GM21528 (cell line): ENCODE measurements around the gene FLOT1.
"Not testable (repeated sequence)": the region's sequence is repeated elsewhere in the genome, so short reads cannot be mapped to it uniquely, and the experiment has no call there.

ENCODE experiments used
- ATAC-seq: cut with Tn5 transposase; IDR thresholded peaks from one replicate; pipeline ENCODE4 v1.9.1; 2021; ENCODE audit warnings: mild to moderate bottlenecking, moderate library complexity; ENCODE audit not compliant: unreplicated experiment, low FRiP score

The FLOT1 gene

GRCh38 chr6:30767944-30768301, 25.4 kb upstream of the FLOT1 start:
- no peak for ATAC-seq

- peak; percentile 53 for ATAC-seq
Measured at GRCh38 chr6:30767158-30767943, 24.9 kb upstream of the FLOT1 start.

GRCh38 chr6:30766461-30767157, 24.1 kb upstream of the FLOT1 start:
- ATAC-seq: no peak

- ATAC-seq: not testable (repeated sequence)
Measured at GRCh38 chr6:30765495-30765894, 23.0 kb upstream of the FLOT1 start.

- ATAC-seq: not testable (repeated sequence)
Measured at GRCh38 chr6:30764490-30765043, 22.1 kb upstream of the FLOT1 start.

GRCh38 chr6:30763618-30764489, 21.4 kb upstream of the FLOT1 start:
- no peak for ATAC-seq

GRCh38 chr6:30763155-30763617, 20.7 kb upstream of the FLOT1 start:
- ATAC-seq: no peak

GRCh38 chr6:30761791-30762429, 19.4 kb upstream of the FLOT1 start:
- ATAC-seq: no peak

GRCh38 chr6:30760549-30760948, 18.1 kb upstream of the FLOT1 start:
- ATAC-seq: no peak

- no peak for ATAC-seq
Measured at GRCh38 chr6:30759575-30760239, 17.2 kb upstream of the FLOT1 start.

- no peak for ATAC-seq
Measured at GRCh38 chr6:30757261-30757904, 14.9 kb upstream of the FLOT1 start.

GRCh38 chr6:30756405-30757003, 14.0 kb upstream of the FLOT1 start:
- not testable (repeated sequence) for ATAC-seq

GRCh38 chr6:30754631-30755030, 12.1 kb upstream of the FLOT1 start:
- ATAC-seq: no peak

GRCh38 chr6:30752157-30752927, 9.9 kb upstream of the FLOT1 start:
- ATAC-seq: no peak

- ATAC-seq: no peak
Measured at GRCh38 chr6:30750379-30750668, 7.8 kb upstream of the FLOT1 start.

GRCh38 chr6:30749554-30750378, 7.3 kb upstream of the FLOT1 start:
- no peak for ATAC-seq

GRCh38 chr6:30748851-30749540, 6.5 kb upstream of the FLOT1 start:
- no peak for ATAC-seq
